Glutamatergic neuron (in vitro differentiated cells): Measurements from ENCODE around the gene FEM1A. TPM values are rescaled to one million over a fixed set of nuclear protein-coding genes. Genes with fewer than 3 reads are reported as not detected.
A peak's percentile ranks its signal among the peaks of the same experiment; 100 is the strongest.

Experiments used
- DNase-seq: peaks from one replicate; pipeline ENCODE4 v3.0.0; 2022
- H3K27ac Mint-ChIP-seq: one replicate; pipeline ENCODE4 v1.8.0; 2020; ENCODE audit warnings: mild to moderate bottlenecking, mixed read lengths, inconsistent platforms; ENCODE audit not compliant: unreplicated experiment
- H3K27me3 Mint-ChIP-seq: one replicate; pipeline ENCODE4 v1.8.0; 2020; ENCODE audit warnings: mild to moderate bottlenecking, moderate library complexity, mixed read lengths, inconsistent platforms; ENCODE audit not compliant: unreplicated experiment
- H3K36me3 Mint-ChIP-seq: one replicate; pipeline ENCODE4 v1.8.0; 2020; ENCODE audit warnings: mild to moderate bottlenecking, mixed read lengths, inconsistent platforms; ENCODE audit not compliant: unreplicated experiment
- H3K4me1 Mint-ChIP-seq: one replicate; pipeline ENCODE4 v1.8.0; 2020; ENCODE audit warnings: mild to moderate bottlenecking, low read depth, mixed read lengths, inconsistent platforms; ENCODE audit not compliant: unreplicated experiment
- H3K4me3 Mint-ChIP-seq: one replicate; pipeline ENCODE4 v1.8.0; 2020; ENCODE audit warnings: mild to moderate bottlenecking, mixed read lengths, inconsistent platforms; ENCODE audit not compliant: unreplicated experiment
- H3K9me3 Mint-ChIP-seq: one replicate; pipeline ENCODE4 v1.8.0; 2020; ENCODE audit warnings: mild to moderate bottlenecking, moderate library complexity, mixed read lengths, inconsistent platforms; ENCODE audit not compliant: unreplicated experiment
- total RNA-seq: library from RNA; stranded (reverse); fragmentation: NEBNext Ultra II Directional; extraction: Animal tissue kit (Norgen Biotek cat#: 25700); gene quantifications from one replicate; pipeline ENCODE4 v1.2.1, GENCODE V29; 2021; ENCODE audit not compliant: unreplicated experiment
- TF ChIP-seq, protein P1 (sequence below): fragments of 200-600 bp; sonication (generic); IDR thresholded peaks from one replicate; pipeline ENCODE4 v1.5.0; 2021; ENCODE audit not compliant: partially characterized antibody, unreplicated experiment

Gene FEM1A
- total RNA-seq, 1 donor from 2014 or later: 11.3 TPM

- H3K27ac Mint-ChIP-seq: no peak overlapping the region
- TF ChIP-seq, protein P1, sequence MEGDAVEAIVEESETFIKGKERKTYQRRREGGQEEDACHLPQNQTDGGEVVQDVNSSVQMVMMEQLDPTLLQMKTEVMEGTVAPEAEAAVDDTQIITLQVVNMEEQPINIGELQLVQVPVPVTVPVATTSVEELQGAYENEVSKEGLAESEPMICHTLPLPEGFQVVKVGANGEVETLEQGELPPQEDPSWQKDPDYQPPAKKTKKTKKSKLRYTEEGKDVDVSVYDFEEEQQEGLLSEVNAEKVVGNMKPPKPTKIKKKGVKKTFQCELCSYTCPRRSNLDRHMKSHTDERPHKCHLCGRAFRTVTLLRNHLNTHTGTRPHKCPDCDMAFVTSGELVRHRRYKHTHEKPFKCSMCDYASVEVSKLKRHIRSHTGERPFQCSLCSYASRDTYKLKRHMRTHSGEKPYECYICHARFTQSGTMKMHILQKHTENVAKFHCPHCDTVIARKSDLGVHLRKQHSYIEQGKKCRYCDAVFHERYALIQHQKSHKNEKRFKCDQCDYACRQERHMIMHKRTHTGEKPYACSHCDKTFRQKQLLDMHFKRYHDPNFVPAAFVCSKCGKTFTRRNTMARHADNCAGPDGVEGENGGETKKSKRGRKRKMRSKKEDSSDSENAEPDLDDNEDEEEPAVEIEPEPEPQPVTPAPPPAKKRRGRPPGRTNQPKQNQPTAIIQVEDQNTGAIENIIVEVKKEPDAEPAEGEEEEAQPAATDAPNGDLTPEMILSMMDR: no peak
- DNase-seq: no peak
Observed at GRCh38 chr19:4748185-4748584, 43.3 kb upstream of the FEM1A start.

GRCh38 chr19:4748589-4748988, 42.9 kb upstream of the FEM1A start:
- H3K27ac Mint-ChIP-seq: no peak overlapping the region
- H3K36me3 Mint-ChIP-seq: no peaks in the 10 kb centered on the region
- H3K4me3 Mint-ChIP-seq: no peak overlapping the region
- peaks cover 10% of the 10 kb centered on the region for H3K27me3 Mint-ChIP-seq
- TF ChIP-seq, protein P1: no peak
- peaks cover 4% of the 10 kb centered on the region for H3K9me3 Mint-ChIP-seq
- H3K4me1 Mint-ChIP-seq: peaks cover 2% of the 10 kb centered on the region
- DNase-seq: no peak

More at GRCh38 chr19:4748185-4748584, 43.3 kb upstream of the FEM1A start:
- peaks cover 2% of the 10 kb centered on the region for H3K4me1 Mint-ChIP-seq
- no peak overlapping the region for H3K4me3 Mint-ChIP-seq
- H3K36me3 Mint-ChIP-seq: no peaks in the 10 kb centered on the region
- peaks cover 6% of the 10 kb centered on the region for H3K9me3 Mint-ChIP-seq
- H3K27me3 Mint-ChIP-seq: peaks cover 10% of the 10 kb centered on the region

DNA sequence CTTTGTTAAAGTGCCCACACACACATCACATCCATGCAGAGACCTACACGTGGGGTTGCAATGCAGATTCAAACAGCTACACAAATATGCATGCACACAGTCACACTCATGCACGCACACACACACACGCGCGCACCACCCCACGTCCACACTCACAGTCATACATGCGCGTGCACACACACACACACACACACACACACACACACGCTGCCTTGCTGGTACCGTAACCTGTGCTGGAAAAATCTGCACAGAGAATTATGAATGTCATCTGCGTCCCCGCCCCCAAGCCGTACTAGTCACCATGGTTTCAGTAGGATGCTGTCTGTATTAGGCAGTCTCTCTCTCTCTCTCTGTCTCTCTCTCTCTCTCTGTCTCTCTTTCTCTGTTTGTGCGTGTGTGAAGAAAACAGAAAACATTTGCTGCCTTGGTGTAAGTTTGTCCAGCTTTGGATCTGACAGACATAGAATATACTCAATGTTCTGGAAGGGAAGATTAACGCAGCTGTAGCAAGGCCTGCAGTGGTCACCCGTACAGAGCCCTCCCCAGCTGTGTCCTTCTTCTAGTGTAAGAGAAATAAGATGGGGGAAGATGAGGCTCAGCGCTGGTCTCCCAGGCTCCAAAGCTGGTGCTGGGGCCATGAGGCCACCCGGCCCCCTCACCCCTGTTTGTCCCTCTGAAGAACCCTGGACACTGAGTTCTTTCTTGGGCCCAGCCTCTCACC, 41.5 kb upstream of the FEM1A start:
- Mint-ChIP-seq H3K4me3 (no peak overlapping the region), H3K27ac (no peak overlapping the region), H3K9me3 (peaks cover 6% of the 10 kb centered on the region), H3K4me1 (peaks cover 5% of the 10 kb centered on the region), H3K27me3 (peaks cover 10% of the 10 kb centered on the region), H3K36me3 (no peaks in the 10 kb centered on the region)
- TF ChIP-seq, protein P1: no peak
- peak; percentile 33 for DNase-seq

DNA sequence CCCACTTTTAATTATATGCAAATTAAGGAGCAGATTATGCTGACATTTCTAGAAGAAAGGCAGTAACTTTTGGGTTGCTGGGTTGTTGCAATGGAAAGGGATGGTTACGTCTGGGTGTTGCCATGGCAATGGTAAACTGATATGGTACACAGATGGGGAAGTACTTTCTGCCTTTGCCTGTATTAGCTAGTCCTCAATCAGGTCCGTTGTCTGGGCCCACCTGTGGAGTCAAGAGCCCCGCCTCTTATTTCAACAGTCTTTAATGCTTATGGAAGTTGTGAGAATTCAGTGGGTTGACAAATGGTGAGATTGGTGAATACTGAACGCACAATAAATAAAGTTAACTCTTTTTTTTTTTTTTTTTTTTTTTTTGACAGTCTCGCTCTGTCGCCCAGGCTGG, 37.3 kb upstream of the FEM1A start:
- DNase-seq: no peak

GRCh38 chr19:4755459-4755858, 36.1 kb upstream of the FEM1A start:
- no peaks in the 10 kb centered on the region for H3K36me3 Mint-ChIP-seq
- H3K4me3 Mint-ChIP-seq: no peak overlapping the region
- H3K27ac Mint-ChIP-seq: no peak overlapping the region
- peaks cover 5% of the 10 kb centered on the region for H3K9me3 Mint-ChIP-seq
- H3K4me1 Mint-ChIP-seq: peaks cover 8% of the 10 kb centered on the region
- DNase-seq: no peak
- TF ChIP-seq, protein P1: no peak
- H3K27me3 Mint-ChIP-seq: peaks cover 9% of the 10 kb centered on the region

More for the DNA sequence above, 37.3 kb upstream of the FEM1A start:
- TF ChIP-seq, protein P1: no peak
- Mint-ChIP-seq H3K27ac (no peak overlapping the region), H3K4me1 (peaks cover 5% of the 10 kb centered on the region), H3K9me3 (peaks cover 6% of the 10 kb centered on the region), H3K36me3 (no peaks in the 10 kb centered on the region), H3K4me3 (no peak overlapping the region), H3K27me3 (peaks cover 12% of the 10 kb centered on the region)
